HEK293T (cell line): ENCODE measurements around the gene KRI1.

Experiments used
- CTCF ChIA-PET: fragments of 350-600 bp; formaldehyde crosslinking; extraction: SDS; loops from one replicate; lab custom pipeline; 2021; ENCODE audit warnings: antibody characterized with exemption, inconsistent platforms; lab: Yijun Ruan, JAX
- POLR2A ChIA-PET: fragments of 350-600 bp; formaldehyde crosslinking; extraction: SDS; loops from one replicate; lab custom pipeline; 2020; ENCODE audit warnings: antibody characterized with exemption, inconsistent platforms; lab: Yijun Ruan, JAX
- DNase-seq: peaks from one replicate; pipeline ENCODE4 v3.0.0; 2012; ENCODE audit warnings: mixed read lengths; ENCODE audit errors: extremely low spot score
- ARNT ChIP-seq: fragments of 450-650 bp; IDR thresholded peaks from 2 replicates; pipeline ENCODE4 v1.6.1; 2017; ENCODE audit warnings: mild to moderate bottlenecking
- BHLHE40 ChIP-seq: fragments of 450-650 bp; IDR thresholded peaks from 2 replicates; pipeline ENCODE4 v1.6.1; 2016; ENCODE audit warnings: mild to moderate bottlenecking, moderate library complexity, borderline replicate concordance
- CTBP1 ChIP-seq: fragments of 450-650 bp; IDR thresholded peaks from 2 replicates; pipeline ENCODE4 v1.6.1; 2016; ENCODE audit warnings: borderline replicate concordance
- ELF4 ChIP-seq: fragments of 450-650 bp; IDR thresholded peaks from 2 replicates; pipeline ENCODE4 v1.6.1; 2017; ENCODE audit warnings: antibody characterized with exemption
- FOXA1 ChIP-seq: fragments of 450-650 bp; IDR thresholded peaks from 2 replicates; pipeline ENCODE4 v1.6.1; 2016; ENCODE audit warnings: mild to moderate bottlenecking
- FOXK2 ChIP-seq: fragments of 450-650 bp; IDR thresholded peaks from 2 replicates; pipeline ENCODE4 v1.6.1; 2016; ENCODE audit warnings: mild to moderate bottlenecking
- FOXM1 ChIP-seq: fragments of 450-650 bp; IDR thresholded peaks from 2 replicates; pipeline ENCODE4 v1.6.1; 2017; ENCODE audit warnings: mild to moderate bottlenecking, borderline replicate concordance
- HDGF ChIP-seq: fragments of 450-650 bp; IDR thresholded peaks from 2 replicates; pipeline ENCODE4 v1.6.1; 2017; ENCODE audit warnings: antibody characterized with exemption, borderline replicate concordance
- L3MBTL2 ChIP-seq: fragments of 450-650 bp; conservative IDR thresholded peaks from 2 replicates; pipeline ENCODE4 v1.6.1; 2016; ENCODE audit warnings: mild to moderate bottlenecking
- LEF1 ChIP-seq: fragments of 450-650 bp; IDR thresholded peaks from 2 replicates; pipeline ENCODE4 v1.6.1; 2017; ENCODE audit warnings: mild to moderate bottlenecking, borderline replicate concordance
- NFRKB ChIP-seq: fragments of 450-650 bp; IDR thresholded peaks from 2 replicates; pipeline ENCODE4 v1.6.1; 2016; ENCODE audit warnings: mild to moderate bottlenecking, moderate library complexity
- PKNOX1 ChIP-seq: fragments of 450-650 bp; IDR thresholded peaks from 2 replicates; pipeline ENCODE4 v1.6.1; 2016
- SP1 ChIP-seq: fragments of 450-650 bp; IDR thresholded peaks from 2 replicates; pipeline ENCODE4 v1.6.1; 2017
- SUZ12 ChIP-seq: fragments of 450-650 bp; IDR thresholded peaks from 2 replicates; pipeline ENCODE4 v1.6.1; 2016; ENCODE audit warnings: mild to moderate bottlenecking
- TARDBP ChIP-seq: fragments of 450-650 bp; IDR thresholded peaks from 2 replicates; pipeline ENCODE4 v1.6.1; 2016
- ZNF384 ChIP-seq: fragments of 450-650 bp; IDR thresholded peaks from 2 replicates; pipeline ENCODE4 v1.6.1; 2016

The KRI1 gene

GRCh38 chr19:10565567-10566407 is at the start of gene KRI1:
Gene KRI1 (minus strand): TSS chr19:10566010. CDS start chr19:10565999, 11 bp downstream.
- CTCF ChIA-PET: interaction anchor here (1.0 to 1.1 kb wide), 3 partner anchors 30 to 79 kb away, joined by 3 to 7 read pairs (median 5); no protein-coding TSS in a partner anchor
- POLR2A ChIA-PET: interaction anchor here (1.2 to 1.4 kb wide), 3 partner anchors 10 to 23 kb away, joined by 3 to 5 read pairs (median 5); no protein-coding TSS in a partner anchor
- DNase-seq: peak; percentile 97
- no peak for TF ChIP-seq FOXK2
- peak; percentile 64; the same call in 1 of the 2 replicates for TF ChIP-seq FOXM1
- no peak for TF ChIP-seq BHLHE40
- TF ChIP-seq TARDBP: no peak
- no peak for TF ChIP-seq FOXA1
- TF ChIP-seq L3MBTL2: peak; percentile 95
- peak; percentile 46; the same call in 1 of the 2 replicates for TF ChIP-seq ELF4
- TF ChIP-seq SP1: no peak

- CTCF ChIA-PET: no interaction called here
- DNase-seq: no peak
- no peak for TF ChIP-seq ELF4
- TF ChIP-seq CTBP1: no peak
- TF ChIP-seq PKNOX1: no peak
- TF ChIP-seq HDGF: no peak
- no peak for TF ChIP-seq NFRKB
- TF ChIP-seq SUZ12: no peak
- TF ChIP-seq FOXK2: no peak
- no peak for TF ChIP-seq FOXA1
- TF ChIP-seq FOXM1: no peak
- POLR2A ChIA-PET: no interaction called here
These were observed 46.8 kb upstream of the KRI1 start for GRCh38 chr19:10612499-10613119.

GRCh38 chr19:10611907-10612306 is 46.1 kb upstream of the KRI1 start:
- TF ChIP-seq SUZ12: no peak
- no peak for TF ChIP-seq TARDBP
- no peak for TF ChIP-seq FOXA1
- no peak for TF ChIP-seq L3MBTL2
- TF ChIP-seq PKNOX1: no peak
- no peak for TF ChIP-seq SP1
- no peak for TF ChIP-seq ARNT
- TF ChIP-seq BHLHE40: no peak
- no peak for TF ChIP-seq ZNF384
- no peak for TF ChIP-seq LEF1
- no peak for TF ChIP-seq FOXK2
- TF ChIP-seq NFRKB: no peak
- TF ChIP-seq FOXM1: no peak
- no peak for TF ChIP-seq ELF4
- no peak for TF ChIP-seq HDGF
- TF ChIP-seq CTBP1: no peak
- DNase-seq: no peak
- ChIA-PET POLR2A (no interaction called here), CTCF (interaction anchor here (0.5 to 1.4 kb wide), 2 partner anchors 32 to 71 kb away, joined by 3 to 5 read pairs; no protein-coding TSS in a partner anchor)

GRCh38 chr19:10604460-10604980 is 38.7 kb upstream of the KRI1 start:
- POLR2A ChIA-PET: no interaction called here
- TF ChIP-seq FOXK2 (no peak), LEF1 (no peak), TARDBP (no peak), FOXA1 (no peak), ELF4 (no peak), NFRKB (no peak), L3MBTL2 (no peak), PKNOX1 (no peak; the same call in 1 of the 2 replicates), FOXM1 (no peak), SP1 (no peak), CTBP1 (no peak), HDGF (no peak), SUZ12 (no peak), BHLHE40 (no peak), ARNT (no peak)
- CTCF ChIA-PET: interaction anchor here (1.1 to 2.1 kb wide), 2 partner anchors 40 to 95 kb away, joined by 3 to 6 read pairs; no protein-coding TSS in a partner anchor
- no peak for DNase-seq

- TF ChIP-seq FOXK2 (no peak), FOXM1 (no peak), ELF4 (no peak), ZNF384 (no peak), SUZ12 (no peak), TARDBP (no peak), SP1 (no peak), BHLHE40 (no peak), FOXA1 (no peak), PKNOX1 (no peak), HDGF (no peak), ARNT (no peak), LEF1 (no peak), NFRKB (no peak), L3MBTL2 (no peak), CTBP1 (no peak)
- DNase-seq: no peak
- ChIA-PET POLR2A (no interaction called here), CTCF (interaction anchor here (1.1 to 2.1 kb wide), 2 partner anchors 40 to 96 kb away, joined by 3 to 6 read pairs; no protein-coding TSS in a partner anchor)
These were observed 38.2 kb upstream of the KRI1 start for GRCh38 chr19:10603873-10604459.
